ENCODE data around the gene MTNR1A. TPM values are rescaled to one million over a fixed set of nuclear protein-coding genes. Genes with fewer than 3 reads are reported as not detected.
"Not testable (repeated sequence)": the region's sequence is repeated elsewhere in the genome, so short reads cannot be mapped to it uniquely, and the experiment has no call there.

The MTNR1A gene
- total RNA-seq, 4 donors from 2014 or later = not detected

DNA sequence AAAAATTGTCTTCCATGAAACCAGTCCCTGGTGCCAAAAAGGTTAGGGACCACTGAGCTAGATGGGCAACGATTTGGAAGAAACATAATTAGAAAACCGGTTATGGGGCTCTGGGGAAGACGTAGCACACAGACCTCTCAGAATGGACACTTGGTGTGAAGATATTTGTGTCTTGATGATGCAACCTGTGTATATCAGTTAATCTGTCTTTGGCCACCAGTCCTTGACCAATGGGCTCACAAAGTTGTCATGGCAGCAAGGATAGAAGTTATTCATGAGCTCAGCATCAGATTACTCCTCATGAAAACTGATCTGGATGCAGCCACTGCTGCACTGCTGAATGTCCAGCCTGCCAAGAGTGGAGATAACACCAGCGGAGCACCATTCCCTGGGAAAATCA is 13.6 kb downstream of the MTNR1A start:
- TF ChIP-seq POLR2A (IDR thresholded peaks at IDR 0.05) = no peak
- TF ChIP-seq, protein P1, sequence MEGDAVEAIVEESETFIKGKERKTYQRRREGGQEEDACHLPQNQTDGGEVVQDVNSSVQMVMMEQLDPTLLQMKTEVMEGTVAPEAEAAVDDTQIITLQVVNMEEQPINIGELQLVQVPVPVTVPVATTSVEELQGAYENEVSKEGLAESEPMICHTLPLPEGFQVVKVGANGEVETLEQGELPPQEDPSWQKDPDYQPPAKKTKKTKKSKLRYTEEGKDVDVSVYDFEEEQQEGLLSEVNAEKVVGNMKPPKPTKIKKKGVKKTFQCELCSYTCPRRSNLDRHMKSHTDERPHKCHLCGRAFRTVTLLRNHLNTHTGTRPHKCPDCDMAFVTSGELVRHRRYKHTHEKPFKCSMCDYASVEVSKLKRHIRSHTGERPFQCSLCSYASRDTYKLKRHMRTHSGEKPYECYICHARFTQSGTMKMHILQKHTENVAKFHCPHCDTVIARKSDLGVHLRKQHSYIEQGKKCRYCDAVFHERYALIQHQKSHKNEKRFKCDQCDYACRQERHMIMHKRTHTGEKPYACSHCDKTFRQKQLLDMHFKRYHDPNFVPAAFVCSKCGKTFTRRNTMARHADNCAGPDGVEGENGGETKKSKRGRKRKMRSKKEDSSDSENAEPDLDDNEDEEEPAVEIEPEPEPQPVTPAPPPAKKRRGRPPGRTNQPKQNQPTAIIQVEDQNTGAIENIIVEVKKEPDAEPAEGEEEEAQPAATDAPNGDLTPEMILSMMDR (IDR thresholded peaks at IDR 0.05) = no peak
- no peak overlapping the region for H3K27ac ChIP-seq

DNA sequence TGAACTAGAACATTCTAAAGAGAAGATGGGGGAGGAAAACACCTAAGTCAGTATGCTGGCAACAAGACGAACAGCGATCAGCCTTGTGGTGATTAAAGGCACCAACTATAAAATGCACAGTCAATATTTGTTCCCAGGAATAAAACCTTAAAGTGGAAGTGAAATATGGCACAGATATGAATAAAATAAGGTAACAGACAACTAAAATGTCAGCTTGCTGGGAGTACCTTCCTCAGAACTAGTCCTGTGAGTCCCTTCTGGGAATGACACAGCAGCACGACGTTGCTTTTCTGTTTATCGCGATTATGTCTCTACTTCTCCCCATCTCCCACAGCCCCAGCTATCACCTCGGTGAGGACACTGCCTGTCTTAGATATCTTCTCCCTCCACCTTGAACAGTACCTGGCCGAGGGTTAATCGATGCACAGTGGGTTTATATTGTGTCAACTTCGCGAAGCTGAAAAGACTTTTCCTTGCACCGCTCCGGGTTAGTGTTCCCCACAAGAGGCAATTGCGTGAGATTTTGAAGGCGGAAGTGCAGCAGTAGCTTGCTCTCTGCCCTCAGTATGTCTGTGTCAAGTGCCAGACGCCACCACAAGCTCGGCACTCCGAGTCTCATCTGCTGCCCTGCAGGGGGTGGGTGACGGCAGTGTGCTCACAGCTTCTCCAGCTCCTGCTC is 17.4 kb downstream of the MTNR1A start:
- Histone ChIP-seq H3K27ac (no peak overlapping the region), H3K27me3 (no peaks in the 10 kb centered on the region), H3K4me1 (no peaks in the 10 kb centered on the region), H3K9me3 (no peaks in the 10 kb centered on the region), H3K4me3 (replicated peaks in 1 of 3) (no peak overlapping the region), H3K36me3 (no peaks in the 10 kb centered on the region)
- no peak for DNase-seq
- intact Hi-C loops (cut with DNase I) = no loop called here
- TF ChIP-seq POLR2A (IDR thresholded peaks at IDR 0.05) = no peak
- TF ChIP-seq, protein P1 (IDR thresholded peaks at IDR 0.05) = no peak
- WGBS, 2 donors = 81 to 84% methylated on average over 19 of the region's 19 CpGs

More for the DNA sequence above, 13.6 kb downstream of the MTNR1A start:
- no peak overlapping the region for H3K4me3 ChIP-seq (replicated peaks in 1 of 3)
- intact Hi-C loops (cut with DNase I) = no loop called here
- no peak for DNase-seq
- WGBS, 2 donors = 84 to 88% methylated on average over 4 of the region's 4 CpGs
- H3K27me3 ChIP-seq = no peaks in the 10 kb centered on the region
- no peaks in the 10 kb centered on the region for H3K36me3 ChIP-seq
- H3K9me3 ChIP-seq = no peaks in the 10 kb centered on the region
- H3K4me1 ChIP-seq = no peaks in the 10 kb centered on the region

DNA sequence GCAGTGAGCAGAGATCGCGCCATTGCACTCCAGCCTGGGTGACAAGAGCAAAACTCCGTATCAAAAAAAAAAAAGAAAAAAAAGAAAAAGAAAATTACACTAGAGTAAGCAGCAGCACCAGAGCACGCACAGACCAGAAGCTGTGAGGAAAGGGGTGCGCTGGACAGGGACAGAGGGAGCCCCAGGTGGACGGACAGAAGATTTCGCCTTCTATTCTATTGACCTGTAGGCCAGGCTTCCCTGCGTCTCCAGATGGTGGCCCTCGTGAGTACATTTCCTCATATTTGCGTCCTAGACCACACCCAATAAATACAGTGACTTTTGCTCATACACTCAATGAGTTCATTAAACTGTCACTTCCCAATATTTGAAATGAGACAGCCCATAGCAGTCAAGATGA is 19.1 kb downstream of the MTNR1A start:
- H3K36me3 ChIP-seq = no peaks in the 10 kb centered on the region
- H3K27ac ChIP-seq = no peak overlapping the region
- WGBS, 2 donors = 86 to 88% methylated on average over 10 of the region's 10 CpGs
- no peaks in the 10 kb centered on the region for H3K9me3 ChIP-seq
- intact Hi-C loops (cut with DNase I) = no loop called here
- H3K4me3 ChIP-seq (replicated peaks in 1 of 3) = no peak overlapping the region
- no peaks in the 10 kb centered on the region for H3K27me3 ChIP-seq
- no peaks in the 10 kb centered on the region for H3K4me1 ChIP-seq
- no peak for TF ChIP-seq POLR2A (IDR thresholded peaks at IDR 0.05)
- DNase-seq = no peak

DNA sequence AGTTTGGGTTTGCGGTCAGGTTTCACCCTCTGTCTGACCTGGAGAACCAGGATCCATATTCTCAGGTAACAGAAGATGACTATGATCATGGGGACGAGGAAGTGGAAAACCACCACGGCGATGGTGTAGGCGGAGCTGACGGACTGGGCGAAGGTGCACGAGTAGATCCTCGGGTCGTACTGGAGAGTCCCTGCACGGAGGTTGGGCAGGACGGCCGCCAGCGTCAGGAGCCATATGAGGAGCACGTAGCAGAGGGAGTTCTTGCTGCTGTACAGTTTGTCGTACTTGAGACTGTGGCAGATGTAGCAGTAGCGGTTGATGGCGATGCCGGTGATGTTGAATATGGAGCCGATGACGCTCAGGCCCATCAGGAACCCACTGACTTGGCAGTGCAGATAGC is 21.3 kb downstream of the MTNR1A start:
- Histone ChIP-seq H3K36me3 (no peaks in the 10 kb centered on the region), H3K4me1 (peaks cover 3 to 4% of the 10 kb centered on the region in 2 donors), H3K4me3 (replicated peaks in 1 of 3) (no peak overlapping the region), H3K27me3 (no peaks in the 10 kb centered on the region), H3K9me3 (no peaks in the 10 kb centered on the region), H3K27ac (no peak overlapping the region)
- 96% methylated on average over 21 of the region's 21 CpGs for WGBS, 2 donors
- DNase-seq = no peak
- intact Hi-C loops (cut with DNase I) = no loop called here
- TF ChIP-seq POLR2A (IDR thresholded peaks at IDR 0.05) = no peak
- TF ChIP-seq, protein P1 (IDR thresholded peaks at IDR 0.05) = no peak

DNA sequence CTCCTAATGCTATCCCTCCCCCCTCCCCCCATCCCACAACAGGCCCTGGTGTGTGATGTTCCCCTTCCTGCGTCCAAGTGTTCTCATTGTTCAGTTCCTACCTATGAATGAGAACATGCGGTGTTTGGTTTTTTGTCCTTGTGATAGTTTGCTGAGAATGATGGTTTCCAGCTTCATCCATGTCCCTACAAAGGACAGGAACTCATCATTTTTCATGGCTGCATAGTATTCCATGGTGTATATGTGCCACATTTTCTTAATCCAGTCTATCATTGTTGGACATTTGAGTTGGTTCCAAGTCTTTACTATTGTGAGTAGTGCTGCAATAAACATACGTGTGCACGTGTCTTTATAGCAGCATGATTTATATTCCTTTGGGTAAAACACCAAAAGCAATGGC is 31.4 kb downstream of the MTNR1A start:
- H3K4me3 ChIP-seq (replicated peaks in 1 of 3); H3K9me3 ChIP-seq; intact Hi-C loops (cut with DNase I); H3K4me1 ChIP-seq; H3K36me3 ChIP-seq; DNase-seq; H3K27ac ChIP-seq; H3K27me3 ChIP-seq: not testable (repeated sequence)
- 91 to 97% methylated on average over 4 of the region's 4 CpGs for WGBS, 2 donors

DNA sequence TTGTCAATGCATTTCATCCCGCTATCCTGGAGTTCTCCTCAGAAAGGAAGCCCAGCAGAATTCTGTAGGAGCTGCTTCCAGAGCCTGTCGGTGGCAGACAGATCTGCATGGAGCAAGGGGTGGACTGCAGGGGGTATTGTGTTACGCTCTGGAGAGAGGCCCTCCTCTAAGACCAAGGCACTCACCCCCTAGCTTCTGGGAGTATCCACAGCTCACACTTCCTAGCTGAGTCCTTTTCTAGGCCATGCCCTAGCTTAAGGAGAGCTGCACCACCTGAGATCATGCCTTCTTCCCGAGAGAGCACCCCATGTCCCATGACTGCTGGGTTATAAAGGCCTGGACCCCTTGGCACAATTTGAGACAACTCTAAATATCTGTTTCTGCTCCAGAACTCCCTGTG is 39.1 kb downstream of the MTNR1A start:
- 75 to 83% methylated on average over 4 of the region's 4 CpGs for WGBS, 2 donors
- H3K36me3 ChIP-seq = no peaks in the 10 kb centered on the region
- intact Hi-C loops (cut with DNase I) = no loop called here

More for the DNA sequence above, 39.1 kb downstream of the MTNR1A start:
- no peak overlapping the region for H3K4me3 ChIP-seq (replicated peaks in 1 of 3)
- TF ChIP-seq POLR2A (IDR thresholded peaks at IDR 0.05) = no peak
- no peak for DNase-seq
- H3K27ac ChIP-seq = no peak overlapping the region
- no peaks in the 10 kb centered on the region for H3K4me1 ChIP-seq
- no peaks in the 10 kb centered on the region for H3K27me3 ChIP-seq
- H3K9me3 ChIP-seq = no peaks in the 10 kb centered on the region

All from thyroid gland (tissue), 4 donors.